GM19395 (cell line): ENCODE data around the gene HS3ST6.
A peak's percentile ranks its signal among the peaks of the same experiment; 100 is the strongest.
"Not testable (repeated sequence)": the region's sequence is repeated elsewhere in the genome, so short reads cannot be mapped to it uniquely, and the experiment has no call there.

ENCODE experiments used
- ATAC-seq: cut with Tn5 transposase; IDR thresholded peaks from one replicate; pipeline ENCODE4 v1.9.1; 2021; ENCODE audit warnings: mild to moderate bottlenecking, moderate library complexity; ENCODE audit not compliant: unreplicated experiment

The HS3ST6 gene

GRCh38 chr16:1929578-1930337 lies 11.5 kb upstream of the HS3ST6 start:
- peak; percentile 74 for ATAC-seq

- ATAC-seq, result peak; percentile 42
These were observed 10.9 kb upstream of the HS3ST6 start for GRCh38 chr16:1929105-1929504.

- ATAC-seq, result no peak
These were observed 8.1 kb upstream of the HS3ST6 start for GRCh38 chr16:1926271-1926670.

GRCh38 chr16:1924095-1924494 lies 5.9 kb upstream of the HS3ST6 start:
- no peak for ATAC-seq

GRCh38 chr16:1923299-1924034 lies 5.3 kb upstream of the HS3ST6 start:
- no peak for ATAC-seq

GRCh38 chr16:1922357-1922756 lies 4.1 kb upstream of the HS3ST6 start:
- ATAC-seq, result no peak

GRCh38 chr16:1920727-1921171 lies 2.5 kb upstream of the HS3ST6 start:
- no peak for ATAC-seq

GRCh38 chr16:1920122-1920521 lies 1.9 kb upstream of the HS3ST6 start:
- ATAC-seq, result not testable (repeated sequence)

- no peak for ATAC-seq
These were observed 1.2 kb upstream of the HS3ST6 start for GRCh38 chr16:1919327-1919998.

GRCh38 chr16:1917665-1918350 lies 407 bp downstream of the HS3ST6 start:
- no peak for ATAC-seq

GRCh38 chr16:1917056-1917664 lies 1.1 kb downstream of the HS3ST6 start:
- ATAC-seq, result no peak

- no peak for ATAC-seq
These were observed 1.6 kb downstream of the HS3ST6 start for GRCh38 chr16:1916640-1916990.

- no peak for ATAC-seq
These were observed 2.2 kb downstream of the HS3ST6 start for GRCh38 chr16:1915732-1916639.

- no peak for ATAC-seq
These were observed 3.2 kb downstream of the HS3ST6 start for GRCh38 chr16:1914988-1915387.

- ATAC-seq, result no peak
These were observed 4.1 kb downstream of the HS3ST6 start for GRCh38 chr16:1914084-1914608.

GRCh38 chr16:1913327-1914083 lies 4.7 kb downstream of the HS3ST6 start:
- no peak for ATAC-seq

- no peak for ATAC-seq
These were observed 6.0 kb downstream of the HS3ST6 start for GRCh38 chr16:1912215-1912543.

- no peak for ATAC-seq
These were observed 6.6 kb downstream of the HS3ST6 start for GRCh38 chr16:1911467-1912214.
